Measurements from ENCODE around the gene MRPS27. TPM values are rescaled to one million over a fixed set of nuclear protein-coding genes. Genes with fewer than 3 reads are reported as not detected.

Gene MRPS27
- total RNA-seq, 4 donors from 2014 or later = 48.7 to 63.7 (median 51.9) TPM

- TF ChIP-seq POLR2A (IDR thresholded peaks at IDR 0.05) = no peak
- Histone ChIP-seq H3K27ac (no peak overlapping the region), H3K9me3 (no peaks in the 10 kb centered on the region), H3K4me1 (peaks cover 25% of the 10 kb centered on the region), H3K36me3 (peaks cover 13% of the 10 kb centered on the region), H3K27me3 (no peaks in the 10 kb centered on the region), H3K4me3 (no peak overlapping the region)
- DNase-seq (ENCODE audit: low spot score in 2 of 2) = no peak
- WGBS = 55% methylated on average over 10 of the region's 10 CpGs
These were observed 110.6 kb downstream of the MRPS27 start for GRCh38 chr5:72209147-72210115.

DNA sequence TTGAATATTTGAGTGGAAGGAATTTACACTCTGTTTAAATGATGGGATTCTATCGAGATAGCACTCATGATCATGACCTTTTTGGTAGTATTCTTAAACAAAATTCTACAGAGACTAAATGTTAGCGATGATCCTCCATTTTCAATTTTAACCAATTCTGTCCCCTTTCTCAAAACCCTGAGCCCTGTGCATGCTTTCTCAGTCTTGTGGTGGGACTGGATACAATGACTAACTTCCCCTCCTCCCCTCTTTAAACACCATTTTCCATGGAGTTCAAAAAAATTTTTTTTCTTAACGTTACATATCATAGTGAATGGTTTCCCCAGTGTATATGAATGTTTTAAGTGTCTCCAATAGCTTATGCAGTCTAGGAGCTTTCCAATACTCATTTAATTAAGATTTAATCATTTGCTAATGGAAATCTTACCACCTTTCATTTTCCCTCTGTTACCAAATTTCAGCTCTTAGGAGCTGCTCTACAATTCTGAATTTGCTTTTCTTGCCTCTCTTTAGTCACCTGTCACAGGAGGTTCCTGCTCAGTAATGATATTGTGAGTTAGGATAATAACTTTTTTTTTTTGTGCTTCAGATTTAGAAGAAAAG is 111.6 kb downstream of the MRPS27 start:
- Histone ChIP-seq H3K27ac (no peak overlapping the region), H3K9me3 (no peaks in the 10 kb centered on the region), H3K36me3 (peaks cover 22% of the 10 kb centered on the region), H3K27me3 (no peaks in the 10 kb centered on the region), H3K4me3 (no peak overlapping the region), H3K4me1 (peaks cover 25% of the 10 kb centered on the region)
- no peak for DNase-seq (ENCODE audit: low spot score in 2 of 2)
- TF ChIP-seq POLR2A (IDR thresholded peaks at IDR 0.05) = no peak
- no peak for TF ChIP-seq CTCF (IDR thresholded peaks at IDR 0.05)
- no peak for TF ChIP-seq EP300 (IDR thresholded peaks at IDR 0.05)
- TF ChIP-seq POLR2AphosphoS5 (IDR thresholded peaks at IDR 0.05) = no peak
- 86% methylated on average over 3 of the region's 3 CpGs for WGBS

- Histone ChIP-seq H3K4me3 (no peak overlapping the region), H3K27me3 (no peaks in the 10 kb centered on the region), H3K9me3 (no peaks in the 10 kb centered on the region), H3K36me3 (peaks cover 26% of the 10 kb centered on the region), H3K27ac (no peak overlapping the region), H3K4me1 (peaks cover 25% of the 10 kb centered on the region)
- no peak for DNase-seq (ENCODE audit: low spot score in 2 of 2)
- 82% methylated on average over 3 of the region's 3 CpGs for WGBS
- no peak for TF ChIP-seq POLR2A (IDR thresholded peaks at IDR 0.05)
- no peak for TF ChIP-seq EP300 (IDR thresholded peaks at IDR 0.05)
- no peak for TF ChIP-seq POLR2AphosphoS5 (IDR thresholded peaks at IDR 0.05)
- no peak for TF ChIP-seq CTCF (IDR thresholded peaks at IDR 0.05)
These were observed 113.0 kb downstream of the MRPS27 start for GRCh38 chr5:72206994-72207393.

- Histone ChIP-seq H3K4me1 (peaks cover 18% of the 10 kb centered on the region), H3K27me3 (no peaks in the 10 kb centered on the region), H3K27ac (no peak overlapping the region), H3K9me3 (no peaks in the 10 kb centered on the region), H3K4me3 (no peak overlapping the region), H3K36me3 (peaks cover 26% of the 10 kb centered on the region)
- 85% methylated on average over 3 of the region's 3 CpGs for WGBS
- no peak for DNase-seq (ENCODE audit: low spot score in 2 of 2)
- TF ChIP-seq POLR2AphosphoS5 (IDR thresholded peaks at IDR 0.05) (no peak), EP300 (IDR thresholded peaks at IDR 0.05) (no peak), CTCF (IDR thresholded peaks at IDR 0.05) (no peak), POLR2A (IDR thresholded peaks at IDR 0.05) (no peak)
These were observed 113.9 kb downstream of the MRPS27 start for GRCh38 chr5:72206160-72206559.

- H3K9me3 ChIP-seq = no peaks in the 10 kb centered on the region
- TF ChIP-seq CTCF (IDR thresholded peaks at IDR 0.05) = no peak
- TF ChIP-seq POLR2AphosphoS5 (IDR thresholded peaks at IDR 0.05) = no peak
- WGBS = 97% methylated on average over 3 of the region's 3 CpGs
- no peak overlapping the region for H3K27ac ChIP-seq
- peaks cover 12% of the 10 kb centered on the region for H3K4me1 ChIP-seq
- H3K27me3 ChIP-seq = no peaks in the 10 kb centered on the region
- H3K4me3 ChIP-seq = no peak overlapping the region
- DNase-seq (ENCODE audit: low spot score in 2 of 2) = no peak
- H3K36me3 ChIP-seq = peaks cover 26% of the 10 kb centered on the region
These were observed 114.5 kb downstream of the MRPS27 start for GRCh38 chr5:72205431-72206009.
